Mesodermal cell (in vitro differentiated cells): ENCODE results near the gene KCNJ6.

Source experiments
- H3K27ac ChIP-seq: 2 replicates; pipeline ENCODE4 v1.7.0; 2013; ENCODE audit warnings: mild to moderate bottlenecking, low read depth, low read length, moderate library complexity; ENCODE audit not compliant: severe bottlenecking
- H3K36me3 ChIP-seq: 2 replicates; pipeline ENCODE4 v1.7.1; 2013; ENCODE audit warnings: mild to moderate bottlenecking, low read length, moderate library complexity; ENCODE audit not compliant: control insufficient read depth, insufficient read depth
- H3K4me1 ChIP-seq: one replicate; pipeline ENCODE4 v1.7.1; 2013; ENCODE audit warnings: mild to moderate bottlenecking, low read length; ENCODE audit not compliant: insufficient read depth, control insufficient read depth, poor library complexity, severe bottlenecking
- H3K4me3 ChIP-seq: 2 replicates; pipeline ENCODE4 v1.7.0; 2013; ENCODE audit warnings: low read length, control low read depth, mild to moderate bottlenecking; ENCODE audit not compliant: insufficient read depth, poor library complexity, severe bottlenecking; ENCODE audit errors: extremely low read depth
- H3K9me3 ChIP-seq: 2 replicates; pipeline ENCODE4 v1.7.1; 2013; ENCODE audit warnings: mild to moderate bottlenecking, low read length, moderate library complexity; ENCODE audit not compliant: control insufficient read depth
- WGBS, 2 experiments: methylation state at CpG; one replicate each; pipeline ENCODE4 v1.1.5; 2013; ENCODE audit warnings: missing lambda C conversion rate in 2 of 2; ENCODE audit not compliant: insufficient coverage in 2 of 2; 5-methylcytosine and 5-hydroxymethylcytosine counted together

Gene KCNJ6

DNA sequence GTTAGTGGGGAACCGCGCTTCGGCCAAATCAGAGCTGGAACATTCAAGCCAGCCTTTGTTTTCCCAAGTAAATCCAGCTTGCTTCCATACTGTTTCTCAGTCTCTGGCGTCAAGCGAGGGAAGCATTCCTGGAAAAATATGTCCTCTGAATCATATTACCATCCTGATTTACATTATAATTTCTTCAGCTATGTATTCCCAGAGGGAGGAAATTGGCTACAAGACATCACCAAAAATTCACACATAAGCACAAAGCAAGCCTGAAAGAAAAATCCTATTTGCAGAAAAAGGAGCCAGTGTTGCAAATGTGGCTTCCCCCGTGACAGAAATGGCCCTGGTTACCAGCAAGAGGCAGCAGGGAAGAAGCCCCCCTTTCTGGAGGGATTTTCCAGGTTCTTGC lies 233.3 kb downstream of the KCNJ6 start:
- Histone ChIP-seq H3K9me3 (no peaks in the 10 kb centered on the region), H3K4me3 (no peak overlapping the region), H3K27ac (no peak overlapping the region), H3K4me1 (no peaks in the 10 kb centered on the region), H3K36me3 (no peaks in the 10 kb centered on the region)
- WGBS, 2 experiments = 80 to 83% methylated on average over 6 of the region's 6 CpGs

DNA sequence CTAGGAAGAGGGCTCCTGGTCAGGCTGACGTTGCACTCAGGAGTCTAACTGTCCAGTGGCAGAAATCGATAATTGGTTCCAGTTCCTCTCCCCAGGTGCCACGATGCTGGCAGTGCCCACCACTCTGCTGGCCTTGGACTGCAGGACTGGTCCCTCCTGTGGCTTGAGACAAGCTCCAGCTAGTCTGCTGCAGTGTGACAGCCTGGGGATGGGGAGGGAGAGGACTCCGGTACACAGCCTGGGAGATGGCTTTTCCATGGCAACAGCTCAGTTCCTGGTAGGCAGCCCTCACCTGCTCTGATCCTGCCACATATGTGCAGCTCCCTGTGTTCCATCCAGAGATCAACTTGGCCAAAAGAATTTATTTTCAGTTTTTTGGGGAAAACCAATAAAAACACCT lies 239.3 kb downstream of the KCNJ6 start:
- Histone ChIP-seq H3K4me1 (no peaks in the 10 kb centered on the region), H3K9me3 (no peaks in the 10 kb centered on the region)

GRCh38 chr21:37675202-37675801 lies 241.0 kb downstream of the KCNJ6 start:
- no peaks in the 10 kb centered on the region for H3K36me3 ChIP-seq
- H3K4me1 ChIP-seq = no peaks in the 10 kb centered on the region
- H3K4me3 ChIP-seq = peak overlapping the region; percentile 5
- no peak overlapping the region for H3K27ac ChIP-seq
- no peaks in the 10 kb centered on the region for H3K9me3 ChIP-seq
- WGBS, 2 experiments = 10 to 18% methylated on average over 27 to 34 of the region's 35 CpGs

More for the DNA sequence above, 239.3 kb downstream of the KCNJ6 start:
- WGBS, 2 experiments = 91 to 93% methylated on average over 3 to 4 of the region's 4 CpGs
- Histone ChIP-seq H3K36me3 (no peaks in the 10 kb centered on the region), H3K4me3 (no peak overlapping the region), H3K27ac (no peak overlapping the region)

- no peaks in the 10 kb centered on the region for H3K4me1 ChIP-seq
- H3K27ac ChIP-seq = no peak overlapping the region
- WGBS, 2 experiments = 92 to 93% methylated on average over 6 to 9 of the region's 9 CpGs
- no peaks in the 10 kb centered on the region for H3K36me3 ChIP-seq
- H3K4me3 ChIP-seq = no peak overlapping the region
- no peaks in the 10 kb centered on the region for H3K9me3 ChIP-seq
These were observed 242.3 kb downstream of the KCNJ6 start for GRCh38 chr21:37673801-37674575.

GRCh38 chr21:37671381-37671780 lies 244.9 kb downstream of the KCNJ6 start:
- no peak overlapping the region for H3K4me3 ChIP-seq
- H3K4me1 ChIP-seq = no peaks in the 10 kb centered on the region
- no peak overlapping the region for H3K27ac ChIP-seq
- 95 to 100% methylated on average over 3 to 4 of the region's 5 CpGs for WGBS, 2 experiments
- H3K36me3 ChIP-seq = no peaks in the 10 kb centered on the region
- no peaks in the 10 kb centered on the region for H3K9me3 ChIP-seq

DNA sequence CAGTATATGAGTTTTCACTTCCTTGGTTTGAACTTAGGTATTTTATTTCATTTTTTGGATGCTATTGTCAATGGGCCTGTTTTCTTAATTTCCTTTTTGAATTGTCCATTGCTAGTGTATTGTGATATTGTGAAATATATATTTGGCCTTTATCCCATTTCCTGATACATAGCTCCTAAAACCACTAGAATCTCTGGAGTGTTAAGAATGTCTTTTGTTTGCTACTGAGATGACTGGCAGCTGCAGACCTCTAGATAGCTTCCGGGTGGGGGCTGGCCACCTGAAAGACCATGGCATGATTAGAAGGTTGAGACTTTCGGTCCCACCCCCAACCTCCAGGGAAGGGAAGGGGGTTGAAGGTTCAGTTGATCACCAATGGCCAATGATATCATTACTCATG lies 245.4 kb downstream of the KCNJ6 start:
- Histone ChIP-seq H3K4me3 (no peak overlapping the region), H3K36me3 (no peaks in the 10 kb centered on the region), H3K4me1 (no peaks in the 10 kb centered on the region), H3K9me3 (no peaks in the 10 kb centered on the region), H3K27ac (no peak overlapping the region)
- 100% methylated on average over 1 of the region's 2 CpGs; no CpG with 5 or more reads in 1 of the 2 experiments for WGBS, 2 experiments

- H3K4me3 ChIP-seq = no peak overlapping the region
- WGBS, 2 experiments = 70 to 75% methylated on average over 3 of the region's 3 CpGs
- no peak overlapping the region for H3K27ac ChIP-seq
- H3K4me1 ChIP-seq = no peaks in the 10 kb centered on the region
- H3K9me3 ChIP-seq = no peaks in the 10 kb centered on the region
- H3K36me3 ChIP-seq = no peaks in the 10 kb centered on the region
These were observed 247.0 kb downstream of the KCNJ6 start for GRCh38 chr21:37669249-37669648.

GRCh38 chr21:37668462-37669239 lies 247.6 kb downstream of the KCNJ6 start:
- Histone ChIP-seq H3K9me3 (no peaks in the 10 kb centered on the region), H3K27ac (no peak overlapping the region), H3K36me3 (no peaks in the 10 kb centered on the region), H3K4me1 (no peaks in the 10 kb centered on the region), H3K4me3 (no peak overlapping the region)
- 49 to 56% methylated on average over 3 to 4 of the region's 7 CpGs for WGBS, 2 experiments

- H3K4me1 ChIP-seq = no peaks in the 10 kb centered on the region
- no peaks in the 10 kb centered on the region for H3K36me3 ChIP-seq
- H3K9me3 ChIP-seq = no peaks in the 10 kb centered on the region
- no peak overlapping the region for H3K4me3 ChIP-seq
- H3K27ac ChIP-seq = no peak overlapping the region
- WGBS, 2 experiments = 88 to 94% methylated on average over 12 to 13 of the region's 19 CpGs
These were observed 248.9 kb downstream of the KCNJ6 start for GRCh38 chr21:37667380-37667779.

- 84 to 94% methylated on average over 6 of the region's 10 CpGs for WGBS, 2 experiments
- Histone ChIP-seq H3K4me3 (no peak overlapping the region), H3K9me3 (no peaks in the 10 kb centered on the region), H3K27ac (no peak overlapping the region), H3K4me1 (no peaks in the 10 kb centered on the region), H3K36me3 (no peaks in the 10 kb centered on the region)
These were observed 250.8 kb downstream of the KCNJ6 start for GRCh38 chr21:37665230-37666024.
